GM20431 (cell line): Measurements from ENCODE around the gene KCNV2.

Experiments
- in situ Hi-C: fragments of 300-500 bp; cut with MseI, MboI; formaldehyde crosslinking; loops from one replicate; pipeline ENCODE4 v1.15.0; 2020; ENCODE audit warnings: low sequenced_read_pairs; ENCODE audit not compliant: unreplicated experiment

Gene KCNV2

GRCh38 chr9:2718001-2718697 lies 839 bp downstream of the KCNV2 start:
- in situ Hi-C loops = no loop called here

GRCh38 chr9:2718698-2719033 lies 1.4 kb downstream of the KCNV2 start:
- in situ Hi-C loops = no loop called here

- in situ Hi-C loops = no loop called here
Observed at GRCh38 chr9:2720179-2720654, 2.9 kb downstream of the KCNV2 start.

GRCh38 chr9:2722715-2723114 lies 5.4 kb downstream of the KCNV2 start:
- in situ Hi-C loops = no loop called here

- in situ Hi-C loops = no loop called here
Observed at GRCh38 chr9:2723376-2724065, 6.2 kb downstream of the KCNV2 start.

- in situ Hi-C loops = no loop called here
Observed at GRCh38 chr9:2725126-2725525, 7.8 kb downstream of the KCNV2 start.

GRCh38 chr9:2725898-2726649 lies 8.8 kb downstream of the KCNV2 start:
- in situ Hi-C loops = no loop called here

GRCh38 chr9:2726650-2727340 lies 9.5 kb downstream of the KCNV2 start:
- in situ Hi-C loops = no loop called here

- in situ Hi-C loops = no loop called here
Observed at GRCh38 chr9:2727374-2727773, 10.1 kb downstream of the KCNV2 start.

- in situ Hi-C loops = no loop called here
Observed at GRCh38 chr9:2727966-2728613, 10.8 kb downstream of the KCNV2 start.

- in situ Hi-C loops = no loop called here
Observed at GRCh38 chr9:2729003-2729402, 11.7 kb downstream of the KCNV2 start.

GRCh38 chr9:2729721-2730120 lies 12.4 kb downstream of the KCNV2 start:
- in situ Hi-C loops = no loop called here

- in situ Hi-C loops = no loop called here
Observed at GRCh38 chr9:2730971-2731370, 13.7 kb downstream of the KCNV2 start.

- in situ Hi-C loops = no loop called here
Observed at GRCh38 chr9:2732492-2732891, 15.2 kb downstream of the KCNV2 start.

- in situ Hi-C loops = no loop called here
Observed at GRCh38 chr9:2740616-2741015, 23.3 kb downstream of the KCNV2 start.

- in situ Hi-C loops = no loop called here
Observed at GRCh38 chr9:2741441-2742158, 24.3 kb downstream of the KCNV2 start.

GRCh38 chr9:2742214-2742613 lies 24.9 kb downstream of the KCNV2 start:
- in situ Hi-C loops = no loop called here

GRCh38 chr9:2743937-2744529 lies 26.7 kb downstream of the KCNV2 start:
- in situ Hi-C loops = no loop called here
